Skeletal muscle tissue (tissue), 4 donors: Measurements from ENCODE around the gene CX3CL1. TPM values are rescaled to one million over a fixed set of nuclear protein-coding genes. Genes with fewer than 3 reads are reported as not detected.

Source experiments
- H3K27ac ChIP-seq: one replicate; pipeline ENCODE4 v1.7.0; 2013; ENCODE audit warnings: mild to moderate bottlenecking, low read depth, low read length, inconsistent platforms
- H3K27me3 ChIP-seq, 3 donors: one replicate each; pipeline ENCODE4 v1.7.0; 2013; ENCODE audit warnings: low read length in 3 of 3; ENCODE audit not compliant: control insufficient read depth in 3 of 3, insufficient read depth in 3 of 3
- H3K36me3 ChIP-seq, 3 donors: one replicate each; pipeline ENCODE4 v1.7.0; 2013; ENCODE audit warnings: low read length in 3 of 3; ENCODE audit not compliant: control insufficient read depth in 3 of 3, insufficient read depth in 3 of 3
- H3K4me1 ChIP-seq, 3 donors: one replicate each; pipeline ENCODE4 v1.7.0; 2013; ENCODE audit warnings: low read length in 3 of 3, mild to moderate bottlenecking in 3 of 3; ENCODE audit not compliant: control insufficient read depth in 3 of 3, insufficient read depth in 3 of 3
- H3K4me3 ChIP-seq, 3 donors: one replicate each; pipeline ENCODE4 v1.7.0; 2013; ENCODE audit warnings: low read length in 3 of 3
- H3K9ac ChIP-seq, 3 donors: one replicate each; pipeline ENCODE4 v1.7.0; 2013; ENCODE audit warnings: low read length in 3 of 3, mild to moderate bottlenecking in 3 of 3, moderate library complexity in 2 of 3, low read depth in 1 of 3
- H3K9me3 ChIP-seq, 3 donors: one replicate each; pipeline ENCODE4 v1.7.0; 2013; ENCODE audit warnings: low read length in 3 of 3; ENCODE audit not compliant: control insufficient read depth in 3 of 3
- total RNA-seq: library from RNA; depleted of rRNA; stranded (reverse); fragments of >200 nt; gene quantifications from one replicate; pipeline ENCODE4 v1.2.3, GENCODE V29; 2014
- donor health status: Osteomylitis.

CX3CL1 gene
- total RNA-seq, 1 donor from 2014 or later: 0.52 TPM

GRCh38 chr16:57413301-57413730 lies 41.0 kb downstream of the CX3CL1 start:
- H3K36me3 ChIP-seq: no peaks in the 10 kb centered on the region
- H3K27me3 ChIP-seq: peaks cover 0 to 7% (median 4%) of the 10 kb centered on the region in 3 donors
- H3K9ac ChIP-seq: no peak overlapping the region
- no peak overlapping the region for H3K27ac ChIP-seq
- peaks cover 12 to 20% (median 14%) of the 10 kb centered on the region in 3 donors for H3K4me1 ChIP-seq
- H3K9me3 ChIP-seq: no peaks in the 10 kb centered on the region
- no peak overlapping the region for H3K4me3 ChIP-seq

GRCh38 chr16:57413733-57414132 lies 41.4 kb downstream of the CX3CL1 start:
- Histone ChIP-seq H3K27me3 (peaks cover 0 to 7% (median 4%) of the 10 kb centered on the region in 3 donors), H3K4me3 (no peak overlapping the region), H3K4me1 (peaks cover 15 to 24% (median 17%) of the 10 kb centered on the region in 3 donors), H3K9ac (no peak overlapping the region), H3K9me3 (no peaks in the 10 kb centered on the region), H3K27ac (no peak overlapping the region), H3K36me3 (no peaks in the 10 kb centered on the region)

- Histone ChIP-seq H3K4me3 (no peak overlapping the region), H3K36me3 (no peaks in the 10 kb centered on the region), H3K27ac (no peak overlapping the region), H3K27me3 (peaks cover 0 to 4% (median 0%) of the 10 kb centered on the region in 3 donors), H3K9ac (no peak overlapping the region), H3K9me3 (no peaks in the 10 kb centered on the region), H3K4me1 (peaks cover 12 to 18% (median 15%) of the 10 kb centered on the region in 3 donors)
These were observed 43.8 kb downstream of the CX3CL1 start for GRCh38 chr16:57416084-57416483.

GRCh38 chr16:57419506-57419905 lies 47.2 kb downstream of the CX3CL1 start:
- H3K36me3 ChIP-seq: no peaks in the 10 kb centered on the region
- H3K4me3 ChIP-seq: no peak overlapping the region
- no peaks in the 10 kb centered on the region for H3K27me3 ChIP-seq
- H3K9me3 ChIP-seq: no peaks in the 10 kb centered on the region
- H3K27ac ChIP-seq: no peak overlapping the region
- H3K4me1 ChIP-seq: peaks cover 15 to 21% (median 18%) of the 10 kb centered on the region in 3 donors
- H3K9ac ChIP-seq: no peak overlapping the region

- Histone ChIP-seq H3K27me3 (no peaks in the 10 kb centered on the region), H3K9me3 (no peaks in the 10 kb centered on the region), H3K9ac (no peak overlapping the region), H3K4me1 (peaks cover 12 to 21% (median 18%) of the 10 kb centered on the region in 3 donors), H3K27ac (no peak overlapping the region), H3K36me3 (peaks cover 2 to 5% (median 3%) of the 10 kb centered on the region in 3 donors), H3K4me3 (no peak overlapping the region)
These were observed 50.0 kb downstream of the CX3CL1 start for GRCh38 chr16:57422026-57422944.

GRCh38 chr16:57423152-57423551 lies 50.9 kb downstream of the CX3CL1 start:
- Histone ChIP-seq H3K9ac (peak overlapping the region in 1 of 3 donors; percentile 10), H3K27ac (no peak overlapping the region), H3K4me3 (no peak overlapping the region), H3K9me3 (no peaks in the 10 kb centered on the region), H3K4me1 (peaks cover 11 to 20% (median 16%) of the 10 kb centered on the region in 3 donors), H3K27me3 (no peaks in the 10 kb centered on the region), H3K36me3 (peaks cover 5 to 12% (median 7%) of the 10 kb centered on the region in 3 donors)

GRCh38 chr16:57424583-57424982 lies 52.3 kb downstream of the CX3CL1 start:
- H3K36me3 ChIP-seq: peaks cover 15 to 23% (median 17%) of the 10 kb centered on the region in 3 donors
- no peak overlapping the region for H3K9ac ChIP-seq
- no peaks in the 10 kb centered on the region for H3K27me3 ChIP-seq
- H3K4me1 ChIP-seq: peaks cover 3 to 12% (median 9%) of the 10 kb centered on the region in 3 donors
- H3K9me3 ChIP-seq: no peaks in the 10 kb centered on the region
- H3K4me3 ChIP-seq: no peak overlapping the region
- no peak overlapping the region for H3K27ac ChIP-seq

- H3K27me3 ChIP-seq: no peaks in the 10 kb centered on the region
- peaks cover 3 to 12% (median 9%) of the 10 kb centered on the region in 3 donors for H3K4me1 ChIP-seq
- H3K4me3 ChIP-seq: no peak overlapping the region
- H3K27ac ChIP-seq: no peak overlapping the region
- H3K36me3 ChIP-seq: peaks cover 30 to 39% (median 33%) of the 10 kb centered on the region in 3 donors
- peak overlapping the region in 1 of 3 donors; percentile 47 for H3K9ac ChIP-seq
- H3K9me3 ChIP-seq: no peaks in the 10 kb centered on the region
These were observed 54.1 kb downstream of the CX3CL1 start for GRCh38 chr16:57426356-57426755.

- Histone ChIP-seq H3K27me3 (no peaks in the 10 kb centered on the region), H3K4me1 (peaks cover 2 to 12% (median 8%) of the 10 kb centered on the region in 3 donors), H3K9ac (no peak overlapping the region), H3K27ac (no peak overlapping the region), H3K4me3 (no peak overlapping the region), H3K36me3 (peaks cover 37 to 49% (median 42%) of the 10 kb centered on the region in 3 donors), H3K9me3 (no peaks in the 10 kb centered on the region)
These were observed 55.0 kb downstream of the CX3CL1 start for GRCh38 chr16:57427307-57427706.

- no peak overlapping the region for H3K4me3 ChIP-seq
- no peak overlapping the region for H3K27ac ChIP-seq
- H3K36me3 ChIP-seq: peaks cover 42 to 54% (median 47%) of the 10 kb centered on the region in 3 donors
- no peak overlapping the region for H3K9ac ChIP-seq
- no peaks in the 10 kb centered on the region for H3K9me3 ChIP-seq
- peaks cover 0 to 12% (median 6%) of the 10 kb centered on the region in 3 donors for H3K4me1 ChIP-seq
- H3K27me3 ChIP-seq: no peaks in the 10 kb centered on the region
These were observed 55.5 kb downstream of the CX3CL1 start for GRCh38 chr16:57427824-57428223.
